ENCODE results near the gene OR9Q1.
"Not testable (repeated sequence)": the region's sequence is repeated elsewhere in the genome, so short reads cannot be mapped to it uniquely, and the experiment has no call there.

The OR9Q1 gene

DNA sequence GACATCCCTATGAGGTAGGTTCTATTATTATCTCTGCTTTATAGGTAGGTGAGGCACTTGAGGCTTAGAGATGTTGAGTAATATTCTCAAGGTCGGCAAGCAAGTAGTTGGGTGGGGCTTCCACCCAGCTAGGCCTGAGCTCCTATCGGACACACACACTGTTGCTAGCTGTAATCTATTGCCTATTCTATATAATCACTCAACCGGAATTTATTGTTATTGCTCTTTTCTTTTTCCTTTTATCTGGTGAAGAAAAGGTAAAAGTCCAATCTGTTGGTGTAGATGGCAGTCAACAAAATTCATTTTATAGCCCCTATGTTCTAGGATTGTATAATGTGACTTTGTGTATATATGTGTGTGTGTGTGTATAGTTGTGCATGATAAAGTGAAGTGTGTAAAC lies 168.5 kb downstream of the OR9Q1 start:
- no peaks in the 10 kb centered on the region for H3K4me1 ChIP-seq (ENCODE audit: control insufficient read depth in 1 of 2, insufficient read depth in 1 of 2, low read depth in 1 of 2, low read length in 1 of 2)
- no peaks in the 10 kb centered on the region for H3K9me3 ChIP-seq
- no peaks in the 10 kb centered on the region for H3K27me3 ChIP-seq
- TF ChIP-seq, protein P1, sequence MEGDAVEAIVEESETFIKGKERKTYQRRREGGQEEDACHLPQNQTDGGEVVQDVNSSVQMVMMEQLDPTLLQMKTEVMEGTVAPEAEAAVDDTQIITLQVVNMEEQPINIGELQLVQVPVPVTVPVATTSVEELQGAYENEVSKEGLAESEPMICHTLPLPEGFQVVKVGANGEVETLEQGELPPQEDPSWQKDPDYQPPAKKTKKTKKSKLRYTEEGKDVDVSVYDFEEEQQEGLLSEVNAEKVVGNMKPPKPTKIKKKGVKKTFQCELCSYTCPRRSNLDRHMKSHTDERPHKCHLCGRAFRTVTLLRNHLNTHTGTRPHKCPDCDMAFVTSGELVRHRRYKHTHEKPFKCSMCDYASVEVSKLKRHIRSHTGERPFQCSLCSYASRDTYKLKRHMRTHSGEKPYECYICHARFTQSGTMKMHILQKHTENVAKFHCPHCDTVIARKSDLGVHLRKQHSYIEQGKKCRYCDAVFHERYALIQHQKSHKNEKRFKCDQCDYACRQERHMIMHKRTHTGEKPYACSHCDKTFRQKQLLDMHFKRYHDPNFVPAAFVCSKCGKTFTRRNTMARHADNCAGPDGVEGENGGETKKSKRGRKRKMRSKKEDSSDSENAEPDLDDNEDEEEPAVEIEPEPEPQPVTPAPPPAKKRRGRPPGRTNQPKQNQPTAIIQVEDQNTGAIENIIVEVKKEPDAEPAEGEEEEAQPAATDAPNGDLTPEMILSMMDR (IDR thresholded peaks at IDR 0.05): no peak
- no peaks in the 10 kb centered on the region for H3K36me3 ChIP-seq
- no peak overlapping the region for H3K27ac ChIP-seq
- no peak overlapping the region for H3K4me3 ChIP-seq (ENCODE audit: low read depth in 1 of 2, low read length in 1 of 2)

DNA sequence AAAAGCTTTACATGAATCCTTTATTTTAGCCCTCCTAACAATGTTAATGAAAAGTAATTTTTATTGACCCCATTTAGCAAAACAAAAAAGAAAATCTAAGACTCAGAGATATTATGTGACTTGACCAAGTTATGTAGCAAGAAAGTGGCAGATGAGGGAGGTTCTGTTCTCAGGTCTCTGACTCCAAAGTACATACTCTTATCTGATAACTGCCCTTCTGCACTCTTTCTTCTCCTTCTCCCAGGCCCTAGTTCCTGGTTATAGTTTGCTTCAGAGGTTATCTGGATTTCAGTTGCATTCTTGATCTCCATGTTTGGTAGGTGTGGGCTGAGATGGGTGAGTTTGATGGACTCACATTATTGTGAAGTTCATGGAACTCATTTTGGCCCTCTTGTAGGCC lies 169.7 kb downstream of the OR9Q1 start:
- Histone ChIP-seq H3K27me3 (no peaks in the 10 kb centered on the region), H3K27ac (no peak overlapping the region), H3K4me1 (ENCODE audit: control insufficient read depth in 1 of 2, insufficient read depth in 1 of 2, low read depth in 1 of 2, low read length in 1 of 2) (no peaks in the 10 kb centered on the region), H3K4me3 (ENCODE audit: low read depth in 1 of 2, low read length in 1 of 2) (no peak overlapping the region), H3K9me3 (no peaks in the 10 kb centered on the region), H3K36me3 (no peaks in the 10 kb centered on the region)
- TF ChIP-seq, protein P1 (IDR thresholded peaks at IDR 0.05): no peak

DNA sequence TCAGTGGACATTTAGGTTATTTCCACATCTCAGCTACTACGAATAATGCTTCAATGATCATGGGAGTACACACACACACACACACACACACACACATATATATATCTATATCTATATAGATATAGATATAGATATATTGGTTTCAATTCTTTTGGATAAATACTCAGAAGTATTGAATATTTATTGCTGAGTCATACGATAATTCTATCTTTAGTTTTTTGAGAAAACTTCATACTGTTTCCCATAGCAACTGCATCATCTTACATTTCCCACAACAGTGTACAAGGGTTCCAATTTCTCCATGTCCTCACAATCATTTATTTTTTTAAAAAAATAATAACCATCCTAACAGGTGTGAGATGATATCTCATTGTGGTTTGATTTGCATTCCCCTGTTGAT lies 172.3 kb downstream of the OR9Q1 start:
- no peak overlapping the region for H3K4me3 ChIP-seq (ENCODE audit: low read depth in 1 of 2, low read length in 1 of 2)
- H3K9me3 ChIP-seq: no peaks in the 10 kb centered on the region
- H3K27ac ChIP-seq: no peak overlapping the region
- H3K27me3 ChIP-seq: no peaks in the 10 kb centered on the region
- H3K4me1 ChIP-seq (ENCODE audit: control insufficient read depth in 1 of 2, insufficient read depth in 1 of 2, low read depth in 1 of 2, low read length in 1 of 2): no peaks in the 10 kb centered on the region
- TF ChIP-seq, protein P1 (IDR thresholded peaks at IDR 0.05): no peak
- no peaks in the 10 kb centered on the region for H3K36me3 ChIP-seq

DNA sequence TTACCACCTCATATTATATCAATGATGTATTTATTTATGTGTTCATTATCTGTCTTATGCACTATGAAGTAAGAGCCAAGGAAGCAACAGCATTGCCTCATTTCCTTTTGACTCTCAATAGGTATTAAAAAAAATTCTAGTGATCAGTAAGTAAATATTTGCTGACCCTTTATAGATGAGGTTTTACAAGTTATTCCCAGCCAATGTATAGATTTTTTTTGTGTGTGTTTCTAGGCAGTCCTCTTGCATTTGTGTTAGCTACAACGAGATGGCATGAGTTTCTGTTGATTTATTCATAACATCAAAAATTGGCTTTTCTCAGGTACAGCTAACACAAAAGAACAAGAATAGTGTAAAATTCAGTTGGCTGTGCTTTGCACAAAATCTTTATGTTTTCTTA lies 175.6 kb downstream of the OR9Q1 start:
- Histone ChIP-seq H3K27me3 (no peaks in the 10 kb centered on the region), H3K4me3 (ENCODE audit: low read depth in 1 of 2, low read length in 1 of 2) (no peak overlapping the region), H3K36me3 (no peaks in the 10 kb centered on the region), H3K4me1 (ENCODE audit: control insufficient read depth in 1 of 2, insufficient read depth in 1 of 2, low read depth in 1 of 2, low read length in 1 of 2) (no peaks in the 10 kb centered on the region), H3K27ac (no peak overlapping the region), H3K9me3 (no peaks in the 10 kb centered on the region)
- TF ChIP-seq, protein P1 (IDR thresholded peaks at IDR 0.05): no peak

DNA sequence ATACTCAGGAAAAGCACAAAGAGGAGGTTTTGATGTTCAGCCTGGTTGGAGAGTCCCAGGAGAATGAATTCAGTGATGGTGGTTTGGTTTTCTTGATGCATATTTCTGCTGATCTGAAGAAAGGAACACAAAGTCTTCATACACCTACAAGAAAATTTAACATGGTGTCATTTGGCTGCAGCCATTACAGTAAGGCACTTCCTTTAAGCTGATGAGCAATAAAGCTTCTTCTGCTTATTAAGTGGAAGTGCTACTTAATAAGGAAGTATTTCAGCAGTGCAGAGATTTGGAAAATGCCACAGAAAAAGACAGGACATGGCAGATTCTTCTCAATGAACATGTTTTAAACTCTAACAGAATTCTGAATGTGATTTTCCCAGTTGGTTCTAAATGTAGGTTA lies 180.4 kb downstream of the OR9Q1 start, which contains the start of gene OR1S2:
Gene OR1S2 (minus strand): TSS at position 101 of the 400 bp plus-strand sequence. CDS start 0 bp downstream, at position 101.
- Histone ChIP-seq H3K9me3 (no peaks in the 10 kb centered on the region), H3K27me3 (no peaks in the 10 kb centered on the region), H3K27ac (no peak within 1 kb of the TSS), H3K4me3 (ENCODE audit: low read depth in 1 of 2, low read length in 1 of 2) (no peak within 1 kb of the TSS), H3K36me3 (no peaks in the 10 kb centered on the region), H3K4me1 (ENCODE audit: control insufficient read depth in 1 of 2, insufficient read depth in 1 of 2, low read depth in 1 of 2, low read length in 1 of 2) (no peaks in the 10 kb centered on the region)
- TF ChIP-seq, protein P1 (IDR thresholded peaks at IDR 0.05): no peak

DNA sequence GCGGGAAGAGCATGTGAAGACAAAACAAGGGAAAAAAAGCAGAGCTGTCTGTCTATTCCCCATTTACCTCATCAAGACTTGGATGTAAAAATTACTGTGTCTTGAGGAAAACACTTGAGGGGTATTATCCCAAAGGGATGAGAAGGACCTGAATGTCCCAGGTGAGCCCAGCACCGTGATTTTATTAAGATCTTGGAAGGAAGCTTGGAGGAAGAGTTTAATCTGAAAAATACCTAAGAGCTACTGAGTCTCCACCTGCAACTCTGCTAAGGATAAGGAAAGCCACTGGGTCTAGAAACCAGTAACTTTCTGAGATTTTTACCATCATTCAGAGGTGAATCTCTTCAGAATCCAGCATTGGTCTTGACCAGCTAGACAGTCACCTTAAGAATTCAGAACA lies 188.7 kb downstream of the OR9Q1 start, which contains the start of gene OR1S1:
Gene OR1S1 (plus strand): TSS at position 301 of the 400 bp plus-strand sequence.
- H3K27me3 ChIP-seq; H3K4me1 ChIP-seq (ENCODE audit: control insufficient read depth in 1 of 2, insufficient read depth in 1 of 2, low read depth in 1 of 2, low read length in 1 of 2); H3K27ac ChIP-seq; H3K9me3 ChIP-seq; H3K4me3 ChIP-seq (ENCODE audit: low read depth in 1 of 2, low read length in 1 of 2); H3K36me3 ChIP-seq: not testable (repeated sequence)
